Measurements from ENCODE around the gene APC. TPM values are rescaled to one million over a fixed set of nuclear protein-coding genes. Genes with fewer than 3 reads are reported as not detected.

Gene APC
- total and polyA plus RNA-seq, 8 donors: 32.2 to 52.0 (median 43.2) TPM

GRCh38 chr5:112833971-112834370 lies 96.3 kb downstream of the APC start:
- H3K36me3 ChIP-seq: peaks cover 0 to 86% of the 10 kb centered on the region in 2 donors
- H3K4me1 ChIP-seq: no peaks in the 10 kb centered on the region
- intact Hi-C loops (cut with DNase I): no loop called here
- DNase-seq (no peak), ATAC-seq (no peak)
- H3K4me3 ChIP-seq: no peak overlapping the region
- no peak overlapping the region for H3K27ac ChIP-seq
- no peaks in the 10 kb centered on the region for H3K9me3 ChIP-seq
- H3K27me3 ChIP-seq: no peaks in the 10 kb centered on the region
- TF ChIP-seq CTCF (IDR thresholded peaks at IDR 0.05): no peak

GRCh38 chr5:112844489-112844888 lies 106.8 kb downstream of the APC start:
- no peak overlapping the region for H3K4me3 ChIP-seq
- no peak for DNase-seq

GRCh38 chr5:112846556-112846955 lies 108.9 kb downstream of the APC start:
- Histone ChIP-seq H3K27ac (no peak overlapping the region), H3K9me3 (no peaks in the 10 kb centered on the region), H3K27me3 (peaks cover 0 to 6% of the 10 kb centered on the region in 2 donors), H3K4me1 (peaks cover 0 to 7% of the 10 kb centered on the region in 2 donors), H3K4me3 (no peak overlapping the region), H3K36me3 (no peaks in the 10 kb centered on the region)
- no peak for TF ChIP-seq CTCF (IDR thresholded peaks at IDR 0.05)
- intact Hi-C loops (cut with DNase I): loop anchor here in 1 of 2 donors (10.0 kb wide), 1 partner anchor 292 kb away; no protein-coding TSS in a partner anchor
- ATAC-seq: no peak
- DNase-seq: no peak

More at GRCh38 chr5:112844489-112844888, 106.8 kb downstream of the APC start:
- no peak for ATAC-seq
- intact Hi-C loops (cut with DNase I): loop anchor here in 1 of 2 donors (10.0 kb wide), 1 partner anchor 290 kb away; no protein-coding TSS in a partner anchor
- Histone ChIP-seq H3K4me1 (peaks cover 0 to 7% of the 10 kb centered on the region in 2 donors), H3K27ac (no peak overlapping the region), H3K27me3 (peaks cover 0 to 4% of the 10 kb centered on the region in 2 donors), H3K36me3 (peaks cover 0 to 7% of the 10 kb centered on the region in 2 donors), H3K9me3 (no peaks in the 10 kb centered on the region)
- TF ChIP-seq CTCF (IDR thresholded peaks at IDR 0.05): no peak

- Histone ChIP-seq H3K27ac (no peak overlapping the region), H3K9me3 (no peaks in the 10 kb centered on the region), H3K4me3 (no peak overlapping the region), H3K4me1 (peaks cover 0 to 7% of the 10 kb centered on the region in 2 donors), H3K27me3 (peaks cover 0 to 6% of the 10 kb centered on the region in 2 donors), H3K36me3 (no peaks in the 10 kb centered on the region)
- DNase-seq (no peak), ATAC-seq (no peak)
- intact Hi-C loops (cut with DNase I): loop anchor here in 1 of 2 donors (10.0 kb wide), 1 partner anchor 293 kb away; no protein-coding TSS in a partner anchor
- no peak for TF ChIP-seq CTCF (IDR thresholded peaks at IDR 0.05)
Measured at GRCh38 chr5:112847306-112847705, 109.6 kb downstream of the APC start.

GRCh38 chr5:112848116-112848811 lies 110.6 kb downstream of the APC start:
- DNase-seq (peak in 2 of 4 donors; percentile 22 to 55), ATAC-seq (peak; percentile 98)
- intact Hi-C loops (cut with DNase I): loop anchor here in 1 of 2 donors (10.0 kb wide), 1 partner anchor 293 kb away; no protein-coding TSS in a partner anchor
- Histone ChIP-seq H3K27me3 (peaks cover 0 to 6% of the 10 kb centered on the region in 2 donors), H3K27ac (no peak overlapping the region), H3K36me3 (no peaks in the 10 kb centered on the region), H3K4me3 (no peak overlapping the region), H3K9me3 (no peaks in the 10 kb centered on the region), H3K4me1 (peaks cover 0 to 7% of the 10 kb centered on the region in 2 donors)
- peak; percentile 43 to 70 for TF ChIP-seq CTCF (IDR thresholded peaks at IDR 0.05)

Measured in left lung (tissue), 10 donors.